ENCODE measurements around the gene DGLUCY.
A peak's percentile ranks its signal among the peaks of the same experiment; 100 is the strongest.
"Not testable (repeated sequence)": the region's sequence is repeated elsewhere in the genome, so short reads cannot be mapped to it uniquely, and the experiment has no call there.

The DGLUCY gene

DNA sequence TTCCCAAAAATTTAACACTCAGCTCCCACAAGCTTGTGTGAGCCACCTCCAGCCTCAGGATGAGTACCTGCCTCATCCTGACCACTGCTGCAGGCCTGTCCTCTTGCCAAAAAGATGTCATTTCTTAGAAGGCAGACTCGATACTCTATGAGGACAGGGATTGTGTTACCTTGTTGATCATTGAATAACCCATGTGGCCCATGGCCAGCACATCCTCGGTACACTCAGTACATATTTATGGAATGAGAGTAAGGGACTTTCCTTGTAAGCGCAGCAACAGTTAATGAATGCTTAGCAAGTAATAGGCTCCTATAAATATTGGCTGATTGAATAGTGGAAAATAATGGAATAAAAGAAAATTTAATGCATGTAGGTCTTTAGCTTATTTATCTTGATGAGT is 15.3 kb upstream of the DGLUCY start:
- no peak for DNase-seq
- in situ Hi-C loops (cut with HindIII; ENCODE audit: low pct_ligation_motif_present, low pct_unique_long_range_greater_than_20kb, low sequenced_read_pairs) = no loop called here

DNA sequence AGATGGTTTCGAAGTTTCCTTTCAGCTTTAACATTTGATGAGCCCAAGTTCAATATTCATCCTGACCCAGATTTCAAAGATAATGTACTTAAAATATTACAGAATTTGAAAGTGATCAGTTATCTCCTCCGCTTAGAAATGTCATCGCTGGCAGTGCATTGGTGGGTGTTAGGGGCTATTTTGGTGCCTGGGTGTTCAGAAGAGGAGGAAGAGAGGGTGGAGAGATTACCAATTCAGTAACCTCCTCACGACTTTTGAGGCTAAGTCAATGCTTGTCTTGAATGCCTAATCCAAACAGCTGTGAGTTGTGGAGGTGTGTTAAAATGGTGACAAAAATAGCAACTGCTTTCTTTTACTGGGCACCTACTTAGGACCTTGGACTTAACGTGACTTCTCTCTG is 13.8 kb upstream of the DGLUCY start:
- no peak for DNase-seq
- in situ Hi-C loops (cut with HindIII; ENCODE audit: low pct_ligation_motif_present, low pct_unique_long_range_greater_than_20kb, low sequenced_read_pairs) = no loop called here

DNA sequence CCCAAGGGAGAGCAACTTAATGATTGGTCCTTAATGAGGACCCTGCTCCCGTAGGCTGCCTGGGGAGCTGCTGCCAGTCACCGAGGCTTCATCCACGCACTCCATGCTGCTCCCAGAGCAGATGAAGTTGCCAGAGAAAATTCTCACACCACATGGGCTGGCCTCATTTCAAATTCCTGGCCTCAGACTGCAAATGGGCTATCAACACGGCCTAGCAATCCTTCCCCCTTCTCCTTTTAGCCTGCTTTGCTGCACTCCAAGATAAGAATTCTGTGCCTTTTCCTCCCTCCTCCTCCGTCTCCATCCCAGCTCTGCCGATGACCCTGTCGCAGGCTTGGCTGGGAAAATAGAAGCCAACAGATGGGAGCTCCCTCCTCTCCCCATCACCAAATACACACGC is 10.8 kb upstream of the DGLUCY start:
- in situ Hi-C loops (cut with HindIII; ENCODE audit: low pct_ligation_motif_present, low pct_unique_long_range_greater_than_20kb, low sequenced_read_pairs) = no loop called here
- DNase-seq = no peak

GRCh38 chr14:91108941-91109611 is 4.8 kb upstream of the DGLUCY start:
- in situ Hi-C loops (cut with HindIII; ENCODE audit: low pct_ligation_motif_present, low pct_unique_long_range_greater_than_20kb, low sequenced_read_pairs) = no loop called here
- DNase-seq = no peak

DNA sequence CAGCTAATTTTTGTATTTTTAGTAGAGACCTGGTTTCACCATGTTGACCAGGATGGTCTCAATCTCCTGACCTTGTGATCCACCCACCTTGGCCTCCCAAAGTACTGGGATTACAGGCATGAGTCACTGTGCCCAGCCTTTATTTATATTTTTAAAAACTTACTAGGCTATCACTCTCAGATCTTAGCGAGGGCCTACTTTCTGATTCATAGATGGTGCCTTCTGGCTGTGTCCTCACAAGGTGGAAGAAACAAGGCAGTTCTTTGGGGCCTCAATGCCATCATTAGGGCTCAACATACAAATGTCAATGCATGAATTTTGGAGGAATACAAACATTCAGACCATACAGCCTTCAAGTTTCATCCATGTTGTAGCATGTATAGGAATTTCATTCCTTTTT is 2.4 kb upstream of the DGLUCY start:
- in situ Hi-C loops (cut with HindIII; ENCODE audit: low pct_ligation_motif_present, low pct_unique_long_range_greater_than_20kb, low sequenced_read_pairs) = no loop called here
- DNase-seq = no peak

DNA sequence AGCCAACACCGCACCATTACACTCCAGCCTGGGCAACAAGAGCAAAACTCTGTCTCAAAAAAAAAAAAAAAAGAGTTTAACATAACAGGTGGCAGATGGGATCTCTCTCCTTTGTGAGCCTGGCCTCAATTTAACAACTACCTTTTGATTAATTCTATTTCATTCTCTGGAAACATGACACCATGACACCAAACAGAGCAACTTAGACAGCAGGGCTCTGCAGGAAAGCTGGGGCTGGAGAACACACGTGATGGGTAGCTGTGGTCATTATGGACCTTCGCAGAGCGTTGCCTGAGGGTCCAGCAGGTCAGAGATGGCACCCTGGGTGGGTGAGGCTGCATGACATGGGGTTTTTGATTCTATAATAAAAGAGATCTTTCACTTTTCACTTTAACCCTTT is 1.7 kb upstream of the DGLUCY start:
- in situ Hi-C loops (cut with HindIII; ENCODE audit: low pct_ligation_motif_present, low pct_unique_long_range_greater_than_20kb, low sequenced_read_pairs) = no loop called here
- no peak for DNase-seq

DNA sequence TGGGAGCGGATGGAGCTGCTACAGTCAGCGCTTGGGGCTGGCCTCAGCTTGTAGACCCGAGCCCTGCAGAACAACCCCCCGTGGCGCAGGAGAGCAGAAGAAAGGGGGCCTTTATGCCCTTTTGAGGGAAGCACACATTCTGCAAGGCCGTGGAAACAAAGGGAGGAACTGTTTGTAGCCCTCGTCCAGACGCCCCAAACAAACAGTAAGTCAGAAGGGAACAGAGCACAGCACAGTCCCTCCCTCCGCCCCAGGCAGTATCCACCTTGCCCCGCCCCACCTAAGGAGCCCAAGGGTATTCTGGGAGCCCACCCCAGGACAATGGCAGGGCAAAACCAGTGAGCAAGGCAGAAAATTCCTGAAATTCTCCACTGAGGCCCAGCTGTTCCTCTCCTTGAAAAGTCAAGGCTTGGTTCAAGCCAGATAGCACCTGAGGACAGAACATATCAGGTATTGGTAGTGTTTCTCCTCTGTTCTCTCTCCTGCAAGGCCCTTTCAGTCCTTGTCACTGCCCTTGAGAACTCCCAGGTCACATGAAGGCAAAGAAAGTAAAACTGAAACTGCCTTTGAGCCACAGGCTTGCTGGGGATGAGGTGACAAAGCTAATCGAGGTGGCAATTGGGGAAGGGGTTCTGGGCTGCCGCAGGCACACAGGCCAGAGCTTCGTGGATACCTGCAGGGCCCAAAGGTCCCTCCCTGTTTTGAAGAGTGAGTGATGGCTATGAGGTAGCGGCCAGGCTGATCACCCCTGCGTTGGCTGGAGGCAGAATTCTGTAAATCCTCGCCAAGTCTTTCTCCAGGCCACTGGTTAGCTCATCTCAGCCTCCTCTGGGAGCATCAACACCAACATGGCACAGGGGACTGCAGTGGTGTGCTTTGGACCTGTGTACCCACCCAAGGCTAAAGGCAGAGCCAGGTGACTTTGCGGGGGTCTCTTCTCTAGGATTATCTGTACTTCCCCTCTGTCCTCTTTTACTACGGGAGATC is 499 bp downstream of the DGLUCY start:
- in situ Hi-C loops (cut with HindIII; ENCODE audit: low pct_ligation_motif_present, low pct_unique_long_range_greater_than_20kb, low sequenced_read_pairs) = no loop called here
- peak; percentile 69 for DNase-seq

- in situ Hi-C loops (cut with HindIII; ENCODE audit: low pct_ligation_motif_present, low pct_unique_long_range_greater_than_20kb, low sequenced_read_pairs) = no loop called here
- DNase-seq = no peak
Observed at GRCh38 chr14:91115986-91116770, 2.3 kb downstream of the DGLUCY start.

- in situ Hi-C loops (cut with HindIII; ENCODE audit: low pct_ligation_motif_present, low pct_unique_long_range_greater_than_20kb, low sequenced_read_pairs) = no loop called here
- no peak for DNase-seq
Observed at GRCh38 chr14:91116913-91117588, 3.2 kb downstream of the DGLUCY start.

- in situ Hi-C loops (cut with HindIII; ENCODE audit: low pct_ligation_motif_present, low pct_unique_long_range_greater_than_20kb, low sequenced_read_pairs) = no loop called here
- no peak for DNase-seq
Observed at GRCh38 chr14:91117960-91118359, 4.1 kb downstream of the DGLUCY start.

GRCh38 chr14:91118511-91119068 is 4.7 kb downstream of the DGLUCY start:
- DNase-seq = no peak
- in situ Hi-C loops (cut with HindIII; ENCODE audit: low pct_ligation_motif_present, low pct_unique_long_range_greater_than_20kb, low sequenced_read_pairs) = no loop called here

DNA sequence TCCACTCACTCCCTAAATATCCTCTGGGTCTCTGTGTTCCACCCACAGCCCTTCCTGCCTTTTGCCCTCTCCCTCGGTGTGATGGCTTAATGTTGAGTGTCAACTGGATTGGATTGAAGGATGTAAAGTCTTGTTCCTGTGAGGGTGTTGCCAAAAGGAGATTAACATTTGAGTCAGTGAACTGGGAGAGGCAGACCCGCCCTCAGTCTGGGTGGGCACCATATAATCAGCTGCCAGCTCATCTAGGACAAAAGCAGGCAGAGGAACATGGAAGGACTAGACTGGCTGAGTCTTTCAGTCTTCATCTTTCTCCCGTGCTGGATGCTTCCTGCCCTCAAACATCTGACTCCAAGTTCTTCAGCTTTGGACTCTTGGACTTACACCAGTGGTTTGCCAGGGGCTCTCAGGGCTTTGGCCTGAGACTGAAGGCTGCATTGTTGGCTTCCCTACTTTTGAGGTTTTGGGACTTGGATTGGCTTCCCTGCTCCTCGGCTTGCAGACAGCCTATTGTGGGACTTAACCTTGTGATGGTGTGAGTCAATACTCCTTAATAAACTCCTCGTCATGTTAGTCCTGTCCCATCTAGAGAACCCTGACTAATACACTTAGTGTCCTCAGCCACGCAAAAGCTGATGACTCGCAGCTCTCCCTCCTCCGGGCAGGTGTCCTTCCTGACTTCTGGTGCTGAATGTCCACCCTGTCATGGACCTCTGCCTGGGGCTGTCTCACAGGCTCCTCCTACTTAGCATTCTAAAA is 5.9 kb downstream of the DGLUCY start:
- peak; percentile 54 for DNase-seq
- in situ Hi-C loops (cut with HindIII; ENCODE audit: low pct_ligation_motif_present, low pct_unique_long_range_greater_than_20kb, low sequenced_read_pairs) = no loop called here

DNA sequence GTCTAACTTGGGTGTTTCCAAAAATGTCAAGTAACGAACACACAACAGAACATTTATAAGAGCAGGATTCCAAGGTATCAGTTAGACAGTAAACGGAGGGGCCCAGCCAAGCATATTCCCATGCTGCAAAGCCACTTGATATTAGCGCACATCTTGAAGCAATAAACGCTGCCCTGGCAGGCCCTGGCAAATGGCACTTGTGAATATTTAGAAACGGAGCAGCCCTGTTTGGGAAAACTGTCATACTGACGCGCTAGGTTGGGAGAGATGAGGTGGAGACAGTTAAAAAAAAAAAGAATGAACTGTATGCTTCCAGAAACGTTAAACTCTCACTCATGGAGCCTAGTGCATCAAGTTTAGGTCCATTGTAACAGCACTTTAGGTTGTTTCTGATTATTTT is 9.3 kb downstream of the DGLUCY start:
- in situ Hi-C loops (cut with HindIII; ENCODE audit: low pct_ligation_motif_present, low pct_unique_long_range_greater_than_20kb, low sequenced_read_pairs) = no loop called here
- no peak for DNase-seq

GRCh38 chr14:91124406-91125270 is 10.8 kb downstream of the DGLUCY start:
- in situ Hi-C loops (cut with HindIII; ENCODE audit: low pct_ligation_motif_present, low pct_unique_long_range_greater_than_20kb, low sequenced_read_pairs); DNase-seq: not testable (repeated sequence)

DNA sequence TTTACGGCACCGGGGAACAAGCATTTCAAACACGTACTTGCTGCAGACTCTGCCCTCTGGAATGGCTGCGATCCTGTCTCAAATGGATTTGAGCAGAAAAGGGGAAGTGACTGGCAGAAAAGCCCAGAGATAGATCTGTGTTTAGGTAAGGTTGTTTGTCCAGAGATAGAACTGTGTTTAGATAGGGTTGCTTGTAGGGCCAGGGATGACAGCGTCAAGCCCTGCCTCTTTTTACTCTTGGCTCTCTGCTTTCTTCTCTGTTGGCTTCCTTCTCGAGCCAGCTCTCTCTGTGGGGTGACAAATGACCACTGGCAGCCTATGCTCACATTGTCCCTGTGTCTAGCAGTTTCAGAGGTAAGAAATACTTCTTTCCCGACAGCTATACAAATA is 11.4 kb downstream of the DGLUCY start:
- in situ Hi-C loops (cut with HindIII; ENCODE audit: low pct_ligation_motif_present, low pct_unique_long_range_greater_than_20kb, low sequenced_read_pairs) = no loop called here
- DNase-seq = no peak

- in situ Hi-C loops (cut with HindIII; ENCODE audit: low pct_ligation_motif_present, low pct_unique_long_range_greater_than_20kb, low sequenced_read_pairs) = no loop called here
- no peak for DNase-seq
Observed at GRCh38 chr14:91125801-91126200, 11.9 kb downstream of the DGLUCY start.

GRCh38 chr14:91126761-91127160 is 12.9 kb downstream of the DGLUCY start:
- in situ Hi-C loops (cut with HindIII; ENCODE audit: low pct_ligation_motif_present, low pct_unique_long_range_greater_than_20kb, low sequenced_read_pairs) = no loop called here
- DNase-seq = no peak
